ENCODE measurements around the gene FKBP1B. TPM values are rescaled to one million over a fixed set of nuclear protein-coding genes. Genes with fewer than 3 reads are reported as not detected.

FKBP1B gene
- polyA plus RNA-seq, 1 donor from 2014 or later, result 3.9 TPM

Other genes with a start within 250 kb of the FKBP1B start
- 12.4 TPM for gene ATAD2B, start 122.6 kb upstream of the FKBP1B start, polyA plus RNA-seq
- gene UBXN2A, start 109.3 kb upstream of the FKBP1B start, polyA plus RNA-seq, result 16.6 TPM
- gene MFSD2B, start 39.7 kb upstream of the FKBP1B start, polyA plus RNA-seq, result not detected
- 5.8 TPM for gene WDCP, start 2.4 kb upstream of the FKBP1B start, polyA plus RNA-seq
- 171 TPM for gene SF3B6, start 26.6 kb downstream of the FKBP1B start, polyA plus RNA-seq
- 4.1 TPM for gene TP53I3, start 35.1 kb downstream of the FKBP1B start, polyA plus RNA-seq
- not detected for gene PFN4, start 73.6 kb downstream of the FKBP1B start, polyA plus RNA-seq
- gene FAM228B, start 73.7 kb downstream of the FKBP1B start, polyA plus RNA-seq, result 12.1 TPM
- gene FAM228A, start 125.3 kb downstream of the FKBP1B start, polyA plus RNA-seq, result not detected

All from IgD-negative memory B cell (primary cell).